ENCODE measurements around the gene PLXDC1.
"Not testable (repeated sequence)": the region's sequence is repeated elsewhere in the genome, so short reads cannot be mapped to it uniquely, and the experiment has no call there.

Gene PLXDC1

GRCh38 chr17:39175695-39176093, 24.3 kb upstream of the PLXDC1 start:
- Histone ChIP-seq H3K4me1 (ENCODE audit: control insufficient read depth in 1 of 2, insufficient read depth in 2 of 2, low read length in 2 of 2) (no peaks in the 10 kb centered on the region), H3K36me3 (ENCODE audit: control insufficient read depth in 1 of 2, insufficient read depth in 2 of 2, low read length in 2 of 2) (peaks cover 5 to 27% of the 10 kb centered on the region in 2 donors), H3K9me3 (ENCODE audit: control insufficient read depth in 1 of 2, low read length in 2 of 2) (no peaks in the 10 kb centered on the region), H3K4me3 (ENCODE audit: low read depth in 1 of 2, low read length in 2 of 2) (no peak overlapping the region), H3K27me3 (ENCODE audit: low read depth, low read length) (no peaks in the 10 kb centered on the region), H3K27ac (ENCODE audit: low read length) (no peak overlapping the region)

DNA sequence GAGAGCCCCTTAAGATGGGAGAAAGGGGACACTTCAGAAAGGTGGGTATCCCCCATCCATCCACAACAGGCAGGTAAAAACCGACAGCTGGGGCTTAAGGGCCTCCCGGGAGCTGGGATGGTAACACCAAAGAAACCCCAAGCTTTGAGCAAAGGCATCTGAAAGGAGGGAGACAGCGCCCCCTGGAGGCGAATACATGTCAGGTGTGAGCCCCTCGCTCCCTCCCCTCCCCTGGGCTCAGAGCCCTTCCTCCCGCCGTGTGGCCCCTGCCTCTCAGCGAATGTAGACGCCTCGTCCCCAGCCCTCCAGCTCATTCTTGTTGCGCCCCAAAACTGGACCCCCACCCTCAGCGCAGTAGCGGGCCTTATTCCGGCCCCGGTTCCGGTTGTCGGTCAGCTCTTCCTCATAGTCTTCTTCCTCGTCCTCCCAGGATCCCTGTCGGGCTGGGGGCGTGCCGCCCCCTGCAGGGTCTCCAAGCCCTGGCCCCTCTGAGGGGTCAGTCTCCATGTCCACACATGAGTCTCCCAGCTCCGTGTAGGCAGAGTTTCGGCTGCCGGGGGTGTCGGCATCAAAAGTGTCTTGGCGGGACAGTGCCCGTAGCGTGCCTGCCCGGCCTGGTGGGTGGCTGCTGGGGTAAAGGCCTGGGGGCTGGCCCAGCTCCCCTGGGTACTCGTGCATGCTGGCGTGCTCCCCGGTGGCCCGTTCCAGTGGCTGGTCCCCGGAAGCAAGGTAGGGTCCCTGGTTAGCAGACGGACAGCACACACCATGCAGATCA, 23.7 kb upstream of the PLXDC1 start:
- Histone ChIP-seq H3K9me3 (ENCODE audit: control insufficient read depth in 1 of 2, low read length in 2 of 2) (no peaks in the 10 kb centered on the region), H3K4me3 (ENCODE audit: low read depth in 1 of 2, low read length in 2 of 2) (no peak overlapping the region), H3K4me1 (ENCODE audit: control insufficient read depth in 1 of 2, insufficient read depth in 2 of 2, low read length in 2 of 2) (no peaks in the 10 kb centered on the region), H3K27me3 (ENCODE audit: low read depth, low read length) (no peaks in the 10 kb centered on the region), H3K27ac (ENCODE audit: low read length) (no peak overlapping the region), H3K36me3 (ENCODE audit: control insufficient read depth in 1 of 2, insufficient read depth in 2 of 2, low read length in 2 of 2) (peaks cover 5 to 27% of the 10 kb centered on the region in 2 donors)

- H3K36me3 ChIP-seq (ENCODE audit: control insufficient read depth in 1 of 2, insufficient read depth in 2 of 2, low read length in 2 of 2): peaks cover 5 to 22% of the 10 kb centered on the region in 2 donors
- no peak overlapping the region for H3K27ac ChIP-seq (ENCODE audit: low read length)
- H3K4me3 ChIP-seq (ENCODE audit: low read depth in 1 of 2, low read length in 2 of 2): no peak overlapping the region
- H3K9me3 ChIP-seq (ENCODE audit: control insufficient read depth in 1 of 2, low read length in 2 of 2): no peaks in the 10 kb centered on the region
- H3K4me1 ChIP-seq (ENCODE audit: control insufficient read depth in 1 of 2, insufficient read depth in 2 of 2, low read length in 2 of 2): no peaks in the 10 kb centered on the region
- no peaks in the 10 kb centered on the region for H3K27me3 ChIP-seq (ENCODE audit: low read depth, low read length)
These were observed 22.3 kb upstream of the PLXDC1 start for GRCh38 chr17:39173526-39174274.

GRCh38 chr17:39173080-39173479, 21.6 kb upstream of the PLXDC1 start:
- Histone ChIP-seq H3K4me3 (ENCODE audit: low read depth in 1 of 2, low read length in 2 of 2) (no peak overlapping the region), H3K27me3 (ENCODE audit: low read depth, low read length) (no peaks in the 10 kb centered on the region), H3K9me3 (ENCODE audit: control insufficient read depth in 1 of 2, low read length in 2 of 2) (no peaks in the 10 kb centered on the region), H3K36me3 (ENCODE audit: control insufficient read depth in 1 of 2, insufficient read depth in 2 of 2, low read length in 2 of 2) (peaks cover 5 to 22% of the 10 kb centered on the region in 2 donors), H3K4me1 (ENCODE audit: control insufficient read depth in 1 of 2, insufficient read depth in 2 of 2, low read length in 2 of 2) (no peaks in the 10 kb centered on the region), H3K27ac (ENCODE audit: low read length) (no peak overlapping the region)

DNA sequence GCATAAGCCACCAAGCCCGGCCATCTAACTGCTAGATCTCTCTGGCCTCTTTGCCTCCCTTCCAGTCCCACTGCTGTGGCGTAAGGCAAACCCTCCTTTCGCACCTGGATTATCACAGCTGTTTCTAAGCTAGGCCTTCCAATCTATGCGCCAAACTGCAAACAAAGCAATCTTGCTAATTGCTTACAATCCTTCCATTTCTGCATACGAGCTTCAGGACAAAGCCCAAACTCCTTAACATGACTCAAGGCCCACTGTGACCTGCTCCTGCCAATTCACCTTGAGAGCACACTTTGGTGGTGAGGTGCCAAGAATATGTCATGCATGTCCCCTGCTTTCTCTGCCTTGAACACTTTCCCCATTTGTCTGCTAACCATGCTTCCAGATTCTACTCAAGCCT, 20.5 kb upstream of the PLXDC1 start:
- no peaks in the 10 kb centered on the region for H3K27me3 ChIP-seq (ENCODE audit: low read depth, low read length)
- H3K4me3 ChIP-seq (ENCODE audit: low read depth in 1 of 2, low read length in 2 of 2): no peak overlapping the region
- H3K4me1 ChIP-seq (ENCODE audit: control insufficient read depth in 1 of 2, insufficient read depth in 2 of 2, low read length in 2 of 2): no peaks in the 10 kb centered on the region
- H3K9me3 ChIP-seq (ENCODE audit: control insufficient read depth in 1 of 2, low read length in 2 of 2): no peaks in the 10 kb centered on the region
- no peak overlapping the region for H3K27ac ChIP-seq (ENCODE audit: low read length)
- peaks cover 0 to 10% of the 10 kb centered on the region in 2 donors for H3K36me3 ChIP-seq (ENCODE audit: control insufficient read depth in 1 of 2, insufficient read depth in 2 of 2, low read length in 2 of 2)

DNA sequence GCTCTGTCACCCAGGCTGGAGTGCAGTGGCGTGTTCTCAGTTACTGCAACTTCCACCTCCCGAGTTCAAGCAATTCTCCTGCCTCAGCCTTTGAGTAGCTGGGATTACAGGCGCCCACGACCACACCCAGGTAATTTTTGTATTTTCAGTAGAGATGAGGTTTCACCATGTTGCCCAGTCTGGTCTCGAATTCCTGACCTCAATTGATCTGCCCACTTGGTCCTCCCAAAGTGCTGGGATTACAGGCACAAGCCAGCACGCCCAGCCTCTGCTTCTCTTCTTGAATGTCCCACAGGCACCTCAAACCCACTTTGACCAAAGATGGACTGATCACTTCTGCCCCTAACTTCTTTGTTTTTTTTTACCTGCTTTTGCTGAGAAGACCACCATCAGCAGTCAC, 19.1 kb upstream of the PLXDC1 start:
- no peak overlapping the region for H3K4me3 ChIP-seq (ENCODE audit: low read depth in 1 of 2, low read length in 2 of 2)
- H3K27ac ChIP-seq (ENCODE audit: low read length): no peak overlapping the region
- H3K9me3 ChIP-seq (ENCODE audit: control insufficient read depth in 1 of 2, low read length in 2 of 2): no peaks in the 10 kb centered on the region
- no peaks in the 10 kb centered on the region for H3K36me3 ChIP-seq (ENCODE audit: control insufficient read depth in 1 of 2, insufficient read depth in 2 of 2, low read length in 2 of 2)
- H3K27me3 ChIP-seq (ENCODE audit: low read depth, low read length): no peaks in the 10 kb centered on the region
- peaks cover 0 to 2% of the 10 kb centered on the region in 2 donors for H3K4me1 ChIP-seq (ENCODE audit: control insufficient read depth in 1 of 2, insufficient read depth in 2 of 2, low read length in 2 of 2)

DNA sequence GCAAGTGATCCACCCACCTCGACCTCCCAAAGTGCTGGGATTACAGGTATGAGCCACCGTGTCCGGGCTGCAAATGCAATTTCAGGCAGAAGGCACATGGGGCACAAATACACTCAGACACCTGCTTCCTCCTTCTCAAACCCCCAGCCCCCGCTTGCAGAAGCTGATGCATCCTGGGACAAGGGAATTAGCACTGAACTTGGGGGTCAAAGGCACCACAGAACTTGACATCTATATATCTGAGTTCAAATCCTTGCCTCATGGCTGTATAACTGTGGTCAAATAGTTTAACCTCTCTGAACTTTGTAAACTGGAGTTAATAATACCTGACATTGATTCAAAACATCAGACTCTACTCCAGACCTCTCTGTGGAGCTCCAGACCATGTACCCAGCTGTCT, 18.7 kb upstream of the PLXDC1 start:
- Histone ChIP-seq H3K27ac (ENCODE audit: low read length) (no peak overlapping the region), H3K9me3 (ENCODE audit: control insufficient read depth in 1 of 2, low read length in 2 of 2) (no peaks in the 10 kb centered on the region), H3K27me3 (ENCODE audit: low read depth, low read length) (no peaks in the 10 kb centered on the region), H3K36me3 (ENCODE audit: control insufficient read depth in 1 of 2, insufficient read depth in 2 of 2, low read length in 2 of 2) (no peaks in the 10 kb centered on the region), H3K4me1 (ENCODE audit: control insufficient read depth in 1 of 2, insufficient read depth in 2 of 2, low read length in 2 of 2) (peaks cover 0 to 6% of the 10 kb centered on the region in 2 donors), H3K4me3 (ENCODE audit: low read depth in 1 of 2, low read length in 2 of 2) (no peak overlapping the region)

DNA sequence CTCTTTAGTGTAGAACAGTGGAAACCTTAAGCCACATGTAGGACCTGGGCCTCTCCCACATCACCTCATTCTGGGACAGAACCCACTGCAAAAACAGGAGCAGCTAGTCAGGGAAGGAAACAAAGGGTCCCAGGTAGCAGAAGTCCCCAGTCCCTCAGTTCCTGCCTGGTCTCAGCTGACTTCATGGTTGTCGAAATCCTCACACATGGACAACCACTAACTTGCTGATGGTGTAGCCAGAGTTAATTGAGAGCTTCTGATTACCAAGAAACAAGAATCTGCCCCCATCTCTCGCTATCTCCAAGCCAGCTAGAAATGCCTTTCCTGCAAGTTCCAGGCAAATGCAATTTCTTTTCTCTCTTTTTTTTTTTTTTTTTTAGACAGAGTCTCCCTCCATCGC, 18.1 kb upstream of the PLXDC1 start:
- no peak overlapping the region for H3K4me3 ChIP-seq (ENCODE audit: low read depth in 1 of 2, low read length in 2 of 2)
- H3K9me3 ChIP-seq (ENCODE audit: control insufficient read depth in 1 of 2, low read length in 2 of 2): no peaks in the 10 kb centered on the region
- no peaks in the 10 kb centered on the region for H3K36me3 ChIP-seq (ENCODE audit: control insufficient read depth in 1 of 2, insufficient read depth in 2 of 2, low read length in 2 of 2)
- H3K27me3 ChIP-seq (ENCODE audit: low read depth, low read length): no peaks in the 10 kb centered on the region
- no peak overlapping the region for H3K27ac ChIP-seq (ENCODE audit: low read length)
- H3K4me1 ChIP-seq (ENCODE audit: control insufficient read depth in 1 of 2, insufficient read depth in 2 of 2, low read length in 2 of 2): peaks cover 1 to 9% of the 10 kb centered on the region in 2 donors

DNA sequence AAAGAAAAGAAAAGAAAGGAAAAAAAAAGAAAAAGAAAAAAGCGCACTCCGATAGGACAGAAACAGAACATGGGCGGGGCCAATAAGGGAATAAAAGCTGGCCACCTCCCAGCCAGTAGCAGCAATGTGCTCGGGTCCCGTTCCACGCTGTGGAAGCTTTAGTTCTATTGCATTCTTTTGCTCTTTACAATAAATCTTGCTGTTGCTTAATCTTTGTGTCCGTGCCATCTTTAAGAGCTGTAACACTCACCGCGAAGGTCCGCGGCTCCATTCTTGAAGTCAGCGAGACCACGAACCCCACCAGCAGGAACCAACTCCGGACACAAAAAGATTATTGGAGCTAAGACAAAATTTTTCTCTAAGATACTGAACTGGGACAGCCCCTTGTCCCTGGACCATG, 17.7 kb upstream of the PLXDC1 start:
- H3K27ac ChIP-seq (ENCODE audit: low read length): no peak overlapping the region
- no peaks in the 10 kb centered on the region for H3K27me3 ChIP-seq (ENCODE audit: low read depth, low read length)
- no peaks in the 10 kb centered on the region for H3K9me3 ChIP-seq (ENCODE audit: control insufficient read depth in 1 of 2, low read length in 2 of 2)

GRCh38 chr17:39168503-39168902, 17.1 kb upstream of the PLXDC1 start:
- H3K27ac ChIP-seq (ENCODE audit: low read length); H3K4me3 ChIP-seq (ENCODE audit: low read depth in 1 of 2, low read length in 2 of 2); H3K36me3 ChIP-seq (ENCODE audit: control insufficient read depth in 1 of 2, insufficient read depth in 2 of 2, low read length in 2 of 2); H3K27me3 ChIP-seq (ENCODE audit: low read depth, low read length); H3K9me3 ChIP-seq (ENCODE audit: control insufficient read depth in 1 of 2, low read length in 2 of 2): not testable (repeated sequence)
- H3K4me1 ChIP-seq (ENCODE audit: control insufficient read depth in 1 of 2, insufficient read depth in 2 of 2, low read length in 2 of 2): peaks cover 4 to 15% of the 10 kb centered on the region in 2 donors

More for the DNA sequence above, 17.7 kb upstream of the PLXDC1 start:
- Histone ChIP-seq H3K36me3 (ENCODE audit: control insufficient read depth in 1 of 2, insufficient read depth in 2 of 2, low read length in 2 of 2) (no peaks in the 10 kb centered on the region), H3K4me3 (ENCODE audit: low read depth in 1 of 2, low read length in 2 of 2) (no peak overlapping the region), H3K4me1 (ENCODE audit: control insufficient read depth in 1 of 2, insufficient read depth in 2 of 2, low read length in 2 of 2) (peaks cover 4 to 13% of the 10 kb centered on the region in 2 donors)

- no peaks in the 10 kb centered on the region for H3K27me3 ChIP-seq (ENCODE audit: low read depth, low read length)
- no peak overlapping the region for H3K27ac ChIP-seq (ENCODE audit: low read length)
- no peaks in the 10 kb centered on the region for H3K36me3 ChIP-seq (ENCODE audit: control insufficient read depth in 1 of 2, insufficient read depth in 2 of 2, low read length in 2 of 2)
- peaks cover 4 to 15% of the 10 kb centered on the region in 2 donors for H3K4me1 ChIP-seq (ENCODE audit: control insufficient read depth in 1 of 2, insufficient read depth in 2 of 2, low read length in 2 of 2)
- H3K9me3 ChIP-seq (ENCODE audit: control insufficient read depth in 1 of 2, low read length in 2 of 2): no peaks in the 10 kb centered on the region
- no peak overlapping the region for H3K4me3 ChIP-seq (ENCODE audit: low read depth in 1 of 2, low read length in 2 of 2)
These were observed 16.0 kb upstream of the PLXDC1 start for GRCh38 chr17:39167476-39167875.

All from muscle layer of duodenum (tissue), 2 donors.